ENCODE measurements around the gene PCDHA12. TPM values are rescaled to one million over a fixed set of nuclear protein-coding genes. Genes with fewer than 3 reads are reported as not detected.
"Not testable (repeated sequence)": the region's sequence is repeated elsewhere in the genome, so short reads cannot be mapped to it uniquely, and the experiment has no call there.

PCDHA12 gene
- total RNA-seq, 5 donors from 2014 or later (not counting 1 experiment from before 2014, with no cell fraction given), result not detected

DNA sequence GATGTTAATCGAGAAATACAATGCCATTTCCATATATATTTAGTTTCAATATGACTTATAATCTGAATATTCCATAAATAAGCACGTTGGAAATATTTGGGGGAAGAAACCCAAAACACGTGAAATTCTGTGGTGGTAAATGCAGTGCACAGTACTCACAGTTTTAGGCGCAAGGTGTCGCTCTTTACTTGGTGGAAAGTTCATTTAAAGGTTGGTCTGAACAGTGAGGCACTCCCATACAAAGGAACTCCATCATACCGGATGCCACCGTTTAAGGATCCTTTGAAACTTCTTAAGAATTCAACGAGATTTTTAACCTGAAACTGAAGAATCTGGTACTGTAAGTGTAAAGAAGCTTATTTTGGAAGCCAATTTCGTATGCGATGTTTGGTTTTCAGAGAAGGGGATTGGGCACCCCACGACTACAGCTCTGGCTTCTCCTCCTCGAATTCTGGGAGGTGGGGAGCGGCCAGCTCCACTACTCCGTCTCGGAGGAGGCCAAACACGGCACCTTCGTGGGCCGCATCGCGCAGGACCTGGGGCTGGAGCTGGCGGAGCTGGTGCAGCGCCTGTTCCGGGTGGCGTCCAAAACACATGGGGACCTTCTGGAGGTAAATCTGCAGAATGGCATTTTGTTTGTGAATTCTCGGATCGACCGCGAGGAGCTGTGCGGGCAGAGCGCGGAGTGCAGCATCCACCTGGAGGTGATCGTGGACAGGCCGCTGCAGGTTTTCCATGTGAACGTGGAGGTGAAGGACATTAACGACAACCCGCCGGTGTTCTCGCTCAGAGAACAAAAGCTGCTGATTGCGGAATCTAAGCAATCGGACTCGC lies 6.2 kb upstream of the PCDHA12 start, which contains the start of gene PCDHA11:
Gene PCDHA11, plus strand, starts transcription at position 237 of the 834 bp plus-strand sequence. Its CDS starts 147 bp downstream, at position 384.
- ATAC-seq (replicated peaks in 1 of 4) (no peak), DNase-seq (no peak)
- H3K27me3 Mint-ChIP-seq, result peaks cover 29 to 32% of the 10 kb centered on the region in 2 donors
- Histone ChIP-seq H3K4me3 (ENCODE audit: control insufficient read depth in 1 of 2, extremely low read depth in 1 of 2, low read length in 1 of 2) (no peak within 1 kb of the TSS), H3K36me3 (ENCODE audit: control insufficient read depth in 2 of 2, extremely low read depth in 1 of 2, insufficient read depth in 1 of 2, low read length in 1 of 2) (no peaks in the 10 kb centered on the region), H3K27me3 (replicated peaks in 1 of 2; ENCODE audit: control insufficient read depth in 2 of 2, extremely low read depth in 1 of 2, insufficient read depth in 2 of 2, low read length in 1 of 2) (peaks cover 2 to 15% of the 10 kb centered on the region in 2 experiments), H3K4me1 (ENCODE audit: control insufficient read depth in 1 of 2, extremely low read depth in 1 of 2, insufficient read depth in 2 of 2, low read length in 2 of 2) (no peaks in the 10 kb centered on the region), H3K9me3 (no peaks in the 10 kb centered on the region), H3K27ac (ENCODE audit: low read length) (no peak within 1 kb of the TSS)
- ChIA-PET CTCF (no interaction called here), POLR2A (no interaction called here)
- H3K4me3 Mint-ChIP-seq, result no peak within 1 kb of the TSS
- no peaks in the 10 kb centered on the region for H3K4me1 Mint-ChIP-seq
- H3K27ac Mint-ChIP-seq, result no peak within 1 kb of the TSS
- H3K36me3 Mint-ChIP-seq, result no peaks in the 10 kb centered on the region
- peaks cover 5 to 18% (median 12%) of the 10 kb centered on the region in 3 donors for H3K9me3 Mint-ChIP-seq
- 28% methylated on average over 20 of the region's 41 CpGs for WGBS (ENCODE audit: insufficient coverage)

DNA sequence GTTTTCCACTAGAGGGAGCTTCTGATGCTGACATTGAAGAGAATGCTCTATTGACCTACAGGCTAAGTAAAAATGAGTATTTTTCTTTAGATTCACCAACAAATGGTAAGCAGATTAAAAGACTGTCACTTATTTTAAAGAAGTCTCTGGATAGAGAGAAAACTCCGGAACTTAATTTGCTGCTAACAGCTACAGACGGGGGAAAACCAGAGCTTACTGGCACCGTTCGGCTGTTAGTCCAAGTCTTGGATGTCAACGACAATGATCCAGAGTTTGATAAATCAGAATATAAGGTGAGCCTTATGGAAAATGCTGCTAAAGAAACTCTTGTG lies 5.6 kb upstream of the PCDHA12 start:
- Mint-ChIP-seq H3K27ac (no peak overlapping the region), H3K36me3 (no peaks in the 10 kb centered on the region), H3K4me1 (no peaks in the 10 kb centered on the region), H3K9me3 (peaks cover 10 to 16% (median 10%) of the 10 kb centered on the region in 3 donors), H3K4me3 (no peak overlapping the region), H3K27me3 (peaks cover 32 to 34% of the 10 kb centered on the region in 2 donors)
- no peak for DNase-seq
- CTCF ChIA-PET, result no interaction called here
- H3K4me3 ChIP-seq (ENCODE audit: control insufficient read depth in 1 of 2, extremely low read depth in 1 of 2, low read length in 1 of 2), result no peak overlapping the region
- H3K36me3 ChIP-seq (ENCODE audit: control insufficient read depth in 2 of 2, extremely low read depth in 1 of 2, insufficient read depth in 1 of 2, low read length in 1 of 2), result no peaks in the 10 kb centered on the region
- peaks cover 2 to 15% of the 10 kb centered on the region in 2 experiments for H3K27me3 ChIP-seq (replicated peaks in 1 of 2; ENCODE audit: control insufficient read depth in 2 of 2, extremely low read depth in 1 of 2, insufficient read depth in 2 of 2, low read length in 1 of 2)
- no peaks in the 10 kb centered on the region for H3K4me1 ChIP-seq (ENCODE audit: control insufficient read depth in 1 of 2, extremely low read depth in 1 of 2, insufficient read depth in 2 of 2, low read length in 2 of 2)
- no peak overlapping the region for H3K27ac ChIP-seq (ENCODE audit: low read length)
- no peaks in the 10 kb centered on the region for H3K9me3 ChIP-seq
- ATAC-seq (replicated peaks in 1 of 4), result no peak
- WGBS (ENCODE audit: insufficient coverage), result 34% methylated on average over 2 of the region's 5 CpGs
- POLR2A ChIA-PET, result no interaction called here

DNA sequence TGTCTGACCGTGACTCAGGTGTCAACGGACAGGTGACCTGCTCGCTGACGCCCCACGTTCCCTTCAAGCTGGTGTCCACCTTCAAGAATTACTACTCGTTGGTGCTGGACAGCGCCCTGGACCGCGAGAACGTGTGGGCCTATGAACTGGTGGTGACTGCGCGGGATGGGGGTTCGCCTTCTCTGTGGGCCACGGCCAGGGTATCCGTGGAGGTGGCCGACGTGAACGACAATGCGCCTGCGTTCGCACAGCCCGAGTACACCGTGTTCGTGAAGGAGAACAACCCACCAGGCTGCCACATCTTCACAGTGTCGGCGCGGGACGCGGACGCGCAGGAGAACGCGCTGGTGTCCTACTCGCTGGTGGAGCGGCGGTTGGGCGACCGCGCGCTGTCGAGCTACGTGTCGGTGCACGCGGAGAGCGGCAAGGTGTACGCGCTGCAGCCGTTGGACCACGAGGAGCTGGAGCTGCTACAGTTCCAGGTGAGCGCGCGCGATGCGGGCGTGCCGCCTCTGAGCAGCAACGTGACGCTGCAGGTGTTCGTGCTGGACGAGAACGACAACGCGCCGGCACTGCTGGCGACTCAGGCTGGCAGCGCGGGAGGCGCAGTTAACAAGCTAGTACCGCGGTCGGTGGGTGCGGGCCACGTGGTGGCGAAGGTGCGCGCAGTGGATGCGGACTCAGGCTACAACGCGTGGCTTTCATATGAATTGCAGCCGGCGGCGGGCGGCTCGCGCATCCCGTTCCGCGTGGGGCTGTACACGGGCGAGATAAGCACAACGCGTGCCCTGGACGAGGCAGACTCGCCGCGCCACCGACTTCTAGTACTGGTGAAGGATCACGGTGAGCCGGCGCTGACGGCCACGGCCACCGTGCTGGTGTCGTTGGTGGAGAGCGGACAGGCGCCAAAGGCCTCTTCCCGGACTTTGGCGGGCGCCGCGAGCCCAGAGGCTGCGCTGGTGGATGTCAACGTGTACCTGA lies 4.6 kb upstream of the PCDHA12 start:
- ChIA-PET CTCF (no interaction called here), POLR2A (no interaction called here)
- H3K4me3 ChIP-seq (ENCODE audit: control insufficient read depth in 1 of 2, extremely low read depth in 1 of 2, low read length in 1 of 2), result peak overlapping the region in 1 of 2 donors; percentile 6
- no peak overlapping the region for H3K4me3 Mint-ChIP-seq
- no peaks in the 10 kb centered on the region for H3K4me1 ChIP-seq (ENCODE audit: control insufficient read depth in 1 of 2, extremely low read depth in 1 of 2, insufficient read depth in 2 of 2, low read length in 2 of 2)
- H3K4me1 Mint-ChIP-seq, result no peaks in the 10 kb centered on the region
- H3K27ac ChIP-seq (ENCODE audit: low read length), result no peak overlapping the region
- H3K27me3 Mint-ChIP-seq, result peaks cover 35 to 37% of the 10 kb centered on the region in 2 donors
- no peak overlapping the region for H3K27ac Mint-ChIP-seq
- 64% methylated on average over 114 of the region's 114 CpGs for WGBS (ENCODE audit: insufficient coverage)
- DNase-seq (no peak), ATAC-seq (replicated peaks in 1 of 4) (no peak)
- no peaks in the 10 kb centered on the region for H3K9me3 ChIP-seq
- H3K27me3 ChIP-seq (replicated peaks in 1 of 2; ENCODE audit: control insufficient read depth in 2 of 2, extremely low read depth in 1 of 2, insufficient read depth in 2 of 2, low read length in 1 of 2), result peaks cover 2 to 18% of the 10 kb centered on the region in 2 experiments
- peaks cover 8 to 13% (median 12%) of the 10 kb centered on the region in 3 donors for H3K9me3 Mint-ChIP-seq
- no peaks in the 10 kb centered on the region for H3K36me3 ChIP-seq (ENCODE audit: control insufficient read depth in 2 of 2, extremely low read depth in 1 of 2, insufficient read depth in 1 of 2, low read length in 1 of 2)
- no peaks in the 10 kb centered on the region for H3K36me3 Mint-ChIP-seq

DNA sequence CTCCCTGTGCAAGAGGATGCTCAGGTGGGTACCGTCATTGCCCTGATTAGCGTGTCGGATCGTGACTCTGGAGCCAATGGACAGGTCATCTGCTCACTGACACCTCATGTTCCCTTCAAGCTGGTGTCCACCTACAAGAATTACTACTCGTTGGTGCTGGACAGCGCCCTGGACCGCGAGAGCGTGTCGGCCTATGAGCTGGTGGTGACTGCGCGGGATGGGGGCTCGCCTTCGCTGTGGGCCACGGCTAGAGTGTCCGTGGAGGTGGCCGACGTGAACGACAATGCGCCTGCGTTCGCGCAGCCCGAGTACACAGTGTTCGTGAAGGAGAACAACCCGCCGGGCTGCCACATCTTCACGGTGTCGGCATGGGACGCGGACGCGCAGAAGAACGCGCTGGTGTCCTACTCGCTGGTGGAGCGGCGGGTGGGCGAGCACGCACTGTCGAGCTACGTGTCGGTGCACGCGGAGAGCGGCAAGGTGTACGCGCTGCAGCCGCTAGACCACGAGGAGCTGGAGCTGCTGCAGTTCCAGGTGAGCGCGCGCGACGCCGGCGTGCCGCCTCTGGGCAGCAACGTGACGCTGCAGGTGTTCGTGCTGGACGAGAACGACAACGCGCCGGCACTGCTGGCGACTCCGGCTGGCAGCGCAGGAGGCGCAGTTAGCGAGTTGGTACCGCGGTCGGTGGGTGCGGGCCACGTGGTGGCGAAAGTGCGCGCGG lies 1.6 kb downstream of the PCDHA12 start:
- H3K9me3 Mint-ChIP-seq, result peaks cover 17 to 34% (median 22%) of the 10 kb centered on the region in 3 donors
- not testable (repeated sequence) for H3K4me1 ChIP-seq (ENCODE audit: control insufficient read depth in 1 of 2, extremely low read depth in 1 of 2, insufficient read depth in 2 of 2, low read length in 2 of 2)

GRCh38 chr5:140877262-140877581 lies 2.1 kb downstream of the PCDHA12 start:
- no peak overlapping the region for H3K27ac ChIP-seq (ENCODE audit: low read length)
- peaks cover 9% of the 10 kb centered on the region for H3K36me3 Mint-ChIP-seq
- CTCF ChIA-PET, result no interaction called here
- no peaks in the 10 kb centered on the region for H3K4me1 ChIP-seq (ENCODE audit: control insufficient read depth in 1 of 2, extremely low read depth in 1 of 2, insufficient read depth in 2 of 2, low read length in 2 of 2)
- no peak overlapping the region for H3K4me3 ChIP-seq (ENCODE audit: control insufficient read depth in 1 of 2, extremely low read depth in 1 of 2, low read length in 1 of 2)
- H3K27ac Mint-ChIP-seq, result no peak overlapping the region
- H3K27me3 Mint-ChIP-seq, result peaks cover 43 to 49% of the 10 kb centered on the region in 2 donors
- H3K9me3 Mint-ChIP-seq, result peaks cover 19 to 35% (median 24%) of the 10 kb centered on the region in 3 donors
- DNase-seq, result no peak
- peaks cover 4 to 16% of the 10 kb centered on the region in 2 experiments for H3K27me3 ChIP-seq (replicated peaks in 1 of 2; ENCODE audit: control insufficient read depth in 2 of 2, extremely low read depth in 1 of 2, insufficient read depth in 2 of 2, low read length in 1 of 2)
- no peaks in the 10 kb centered on the region for H3K4me1 Mint-ChIP-seq
- H3K36me3 ChIP-seq (ENCODE audit: control insufficient read depth in 2 of 2, extremely low read depth in 1 of 2, insufficient read depth in 1 of 2, low read length in 1 of 2), result no peaks in the 10 kb centered on the region
- POLR2A ChIA-PET, result no interaction called here
- ATAC-seq (replicated peaks in 1 of 4), result no peak
- no peaks in the 10 kb centered on the region for H3K9me3 ChIP-seq
- H3K4me3 Mint-ChIP-seq, result no peak overlapping the region
- WGBS (ENCODE audit: insufficient coverage), result 52% methylated on average over 37 of the region's 37 CpGs

More for the DNA sequence above, 1.6 kb downstream of the PCDHA12 start:
- H3K27me3 Mint-ChIP-seq, result peaks cover 41 to 50% of the 10 kb centered on the region in 2 donors
- H3K4me3 ChIP-seq (ENCODE audit: control insufficient read depth in 1 of 2, extremely low read depth in 1 of 2, low read length in 1 of 2); ATAC-seq (replicated peaks in 1 of 4); H3K4me1 Mint-ChIP-seq; H3K4me3 Mint-ChIP-seq; CTCF ChIA-PET; H3K27ac ChIP-seq (ENCODE audit: low read length); H3K36me3 ChIP-seq (ENCODE audit: control insufficient read depth in 2 of 2, extremely low read depth in 1 of 2, insufficient read depth in 1 of 2, low read length in 1 of 2); H3K27ac Mint-ChIP-seq; H3K36me3 Mint-ChIP-seq; POLR2A ChIA-PET; H3K9me3 ChIP-seq; DNase-seq: not testable (repeated sequence)
- WGBS (ENCODE audit: insufficient coverage), result 62% methylated on average over 79 of the region's 80 CpGs
- H3K27me3 ChIP-seq (replicated peaks in 1 of 2; ENCODE audit: control insufficient read depth in 2 of 2, extremely low read depth in 1 of 2, insufficient read depth in 2 of 2, low read length in 1 of 2), result peaks cover 3 to 12% of the 10 kb centered on the region in 2 experiments
